ENCODE results near the gene C11orf68. TPM values are rescaled to one million over a fixed set of nuclear protein-coding genes. Genes with fewer than 3 reads are reported as not detected.

C11orf68 gene
- total RNA-seq, 3 donors from 2014 or later (not counting 1 experiment from before 2014, with no cell fraction given): 19.9 to 28.3 (median 20.7) TPM

DNA sequence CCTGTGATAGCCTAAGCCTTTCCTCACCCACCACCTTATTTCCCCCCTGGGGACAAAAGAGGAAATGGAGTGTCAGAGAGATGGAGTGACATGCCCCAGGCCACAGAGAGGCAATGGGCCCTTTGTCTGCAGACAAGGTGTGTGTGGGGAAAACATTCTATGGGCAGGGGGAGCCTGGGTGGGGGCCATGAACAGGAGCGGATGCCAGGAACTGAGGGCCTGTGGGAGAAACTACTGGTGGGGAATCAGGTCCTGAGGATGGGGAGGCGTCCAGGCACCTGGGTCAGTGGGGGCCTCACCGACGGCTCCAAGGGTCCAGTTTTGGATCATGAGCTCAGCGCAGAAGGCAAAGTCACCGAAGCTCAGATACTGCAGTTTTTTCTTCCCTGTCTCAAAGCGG is 33.6 kb downstream of the C11orf68 start:
- H3K27ac Mint-ChIP-seq: peak overlapping the region; percentile 83 to 84
- no peaks in the 10 kb centered on the region for H3K9me3 Mint-ChIP-seq
- no peaks in the 10 kb centered on the region for H3K9me3 ChIP-seq (ENCODE audit: control insufficient read depth, insufficient read depth, low read length)
- no peak for TF ChIP-seq CTCF (IDR thresholded peaks at IDR 0.05)
- ATAC-seq (no peak), DNase-seq (no peak)
- H3K4me1 Mint-ChIP-seq: peaks cover 62 to 79% of the 10 kb centered on the region in 2 donors
- peaks cover 34% of the 10 kb centered on the region for H3K36me3 ChIP-seq (ENCODE audit: control insufficient read depth, insufficient read depth, low read length)
- no peak overlapping the region for H3K4me3 Mint-ChIP-seq
- no peak overlapping the region for H3K4me3 ChIP-seq (ENCODE audit: low read length)
- H3K27ac ChIP-seq (ENCODE audit: low read length): peak overlapping the region; percentile 20
- intact Hi-C loops (cut with micrococcal nuclease): no loop called here
- H3K4me1 ChIP-seq (ENCODE audit: control insufficient read depth, insufficient read depth, low read length): peaks cover 76% of the 10 kb centered on the region
- WGBS (ENCODE audit: insufficient coverage): 98% methylated on average over 7 of the region's 7 CpGs
- H3K36me3 Mint-ChIP-seq: no peaks in the 10 kb centered on the region
- H3K27me3 ChIP-seq (ENCODE audit: control insufficient read depth, insufficient read depth, low read length): no peaks in the 10 kb centered on the region
- H3K27me3 Mint-ChIP-seq (ENCODE audit: low read depth in 2 of 2): no peaks in the 10 kb centered on the region

GRCh38 chr11:65884716-65885092 is 34.2 kb downstream of the C11orf68 start:
- Histone ChIP-seq H3K27me3 (ENCODE audit: control insufficient read depth, insufficient read depth, low read length) (no peaks in the 10 kb centered on the region), H3K4me1 (ENCODE audit: control insufficient read depth, insufficient read depth, low read length) (peaks cover 76% of the 10 kb centered on the region), H3K36me3 (ENCODE audit: control insufficient read depth, insufficient read depth, low read length) (peaks cover 34% of the 10 kb centered on the region), H3K4me3 (ENCODE audit: low read length) (no peak overlapping the region), H3K9me3 (ENCODE audit: control insufficient read depth, insufficient read depth, low read length) (no peaks in the 10 kb centered on the region), H3K27ac (ENCODE audit: low read length) (peak overlapping the region; percentile 20)
- peak overlapping the region; percentile 59 for H3K4me3 Mint-ChIP-seq
- ATAC-seq: peak; percentile 48 to 63 (median 56)
- no peaks in the 10 kb centered on the region for H3K36me3 Mint-ChIP-seq
- peak; percentile 99 for TF ChIP-seq CTCF (IDR thresholded peaks at IDR 0.05)
- no peaks in the 10 kb centered on the region for H3K27me3 Mint-ChIP-seq (ENCODE audit: low read depth in 2 of 2)
- DNase-seq: peak; percentile 82 to 92
- H3K9me3 Mint-ChIP-seq: no peaks in the 10 kb centered on the region
- intact Hi-C loops (cut with micrococcal nuclease): loop anchor here (1.0 kb wide), 1 partner anchor 105 kb away; no protein-coding TSS in a partner anchor
- H3K4me1 Mint-ChIP-seq: peaks cover 57 to 79% of the 10 kb centered on the region in 2 donors
- 23% methylated on average over 9 of the region's 9 CpGs for WGBS (ENCODE audit: insufficient coverage)
- peak overlapping the region; percentile 83 to 84 for H3K27ac Mint-ChIP-seq

DNA sequence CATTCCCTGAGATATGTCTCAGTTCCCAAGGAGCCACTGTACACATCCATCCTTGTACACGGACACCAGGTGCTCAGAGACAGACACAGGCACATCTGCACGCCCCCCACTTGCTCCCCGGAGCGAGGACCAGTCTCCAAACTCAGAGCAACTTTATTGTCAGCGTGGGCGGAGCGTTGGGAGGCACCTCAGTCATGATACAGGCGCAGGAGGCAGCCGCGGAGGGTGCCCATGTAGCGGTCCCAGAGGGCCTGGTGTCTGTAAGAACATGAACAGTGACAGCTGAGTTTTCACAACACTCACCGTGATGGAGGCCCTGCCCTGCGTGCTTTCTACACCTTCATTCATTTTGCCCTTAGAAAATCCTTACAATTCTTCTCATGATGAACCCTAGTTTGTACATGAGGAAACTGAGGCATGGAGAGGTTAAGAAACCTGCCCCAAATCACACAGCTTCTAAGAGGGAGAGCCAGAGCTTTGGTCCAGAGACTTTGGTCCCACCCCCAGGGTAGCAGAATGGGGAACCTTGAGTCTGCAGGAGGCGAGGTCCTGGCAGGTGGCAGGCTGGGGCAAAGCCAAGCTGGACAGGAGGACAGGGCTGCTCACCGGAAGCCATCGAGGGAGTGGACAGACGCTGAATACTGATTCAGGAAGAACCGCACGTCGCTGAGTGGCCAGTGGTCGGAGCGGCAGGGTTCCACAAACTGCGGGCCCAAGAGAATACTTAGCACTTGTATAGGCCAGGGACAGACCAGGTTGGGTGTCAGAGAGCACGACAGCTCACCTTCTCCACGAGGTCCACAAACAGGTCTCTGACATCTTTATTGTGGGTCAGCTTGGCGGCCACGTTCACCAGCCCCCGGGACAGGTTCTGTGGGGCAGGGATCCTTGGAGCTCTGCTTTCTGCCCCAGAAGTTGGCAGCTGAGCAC is 34.8 kb downstream of the C11orf68 start:
- H3K27ac Mint-ChIP-seq: peak overlapping the region; percentile 83 to 84
- Histone ChIP-seq H3K4me3 (ENCODE audit: low read length) (no peak overlapping the region), H3K36me3 (ENCODE audit: control insufficient read depth, insufficient read depth, low read length) (peaks cover 34% of the 10 kb centered on the region), H3K9me3 (ENCODE audit: control insufficient read depth, insufficient read depth, low read length) (no peaks in the 10 kb centered on the region), H3K27me3 (ENCODE audit: control insufficient read depth, insufficient read depth, low read length) (no peaks in the 10 kb centered on the region), H3K27ac (ENCODE audit: low read length) (no peak overlapping the region), H3K4me1 (ENCODE audit: control insufficient read depth, insufficient read depth, low read length) (peaks cover 76% of the 10 kb centered on the region)
- H3K27me3 Mint-ChIP-seq (ENCODE audit: low read depth in 2 of 2): no peaks in the 10 kb centered on the region
- WGBS (ENCODE audit: insufficient coverage): 84% methylated on average over 28 of the region's 28 CpGs
- no peaks in the 10 kb centered on the region for H3K36me3 Mint-ChIP-seq
- intact Hi-C loops (cut with micrococcal nuclease): loop anchor here (1.0 kb wide), 1 partner anchor 105 kb away; no protein-coding TSS in a partner anchor
- no peak for TF ChIP-seq CTCF (IDR thresholded peaks at IDR 0.05)
- DNase-seq: no peak
- peaks cover 55 to 79% of the 10 kb centered on the region in 2 donors for H3K4me1 Mint-ChIP-seq
- H3K4me3 Mint-ChIP-seq: peak overlapping the region; percentile 59
- no peak for ATAC-seq
- no peaks in the 10 kb centered on the region for H3K9me3 Mint-ChIP-seq
